MCF 10A (cell line): ENCODE results near the gene LPO. TPM values are rescaled to one million over a fixed set of nuclear protein-coding genes. Genes with fewer than 3 reads are reported as not detected.
A peak's percentile ranks its signal among the peaks of the same experiment; 100 is the strongest.

Experiments
- Bru-seq: library from RNA; stranded (reverse); fragments of 400-500 nt; gene quantifications from one replicate; lab custom pipeline; 2021; lab: Mats Ljungman, UMichigan
- BruChase-seq, 2 experiments: library from RNA; stranded (reverse); fragments of 400-500 nt; gene quantifications; one replicate each; lab custom pipeline; 2021; lab: Mats Ljungman, UMichigan
- BruUV-seq: library from RNA; stranded (reverse); fragments of 400-500 nt; replicated peaks from 2 replicates; lab custom pipeline; 2021; lab: Mats Ljungman, UMichigan
- CTCF ChIA-PET: fragments of 300-600 bp; sonication (Branson Sonifier 250); formaldehyde crosslinking; extraction: SDS; loops from one replicate; lab custom pipeline; 2021; ENCODE audit warnings: antibody characterized with exemption, inconsistent platforms; lab: Yijun Ruan, JAX
- POLR2A ChIA-PET: fragments of 300-600, 350-650 bp; sonication (Branson Sonifier 250); formaldehyde crosslinking; extraction: SDS; loops from one replicate; lab custom pipeline; 2020; ENCODE audit warnings: antibody characterized with exemption, inconsistent platforms; lab: Yijun Ruan, JAX
- DNase-seq: peaks from one replicate; pipeline ENCODE4 v3.0.0-alpha.2; 2018; ENCODE audit not compliant: unreplicated experiment
- H3K27ac Mint-ChIP-seq: one replicate; pipeline ENCODE4 v1.8.0; 2022; ENCODE audit warnings: mild to moderate bottlenecking, low read depth, mixed read lengths; ENCODE audit not compliant: unreplicated experiment
- H3K27me3 Mint-ChIP-seq: one replicate; pipeline ENCODE4 v1.8.0; 2022; ENCODE audit warnings: mixed read lengths; ENCODE audit not compliant: insufficient read depth, unreplicated experiment
- H3K36me3 Mint-ChIP-seq: one replicate; pipeline ENCODE4 v1.8.0; 2022; ENCODE audit warnings: mild to moderate bottlenecking, moderate library complexity, mixed read lengths; ENCODE audit not compliant: insufficient read depth, unreplicated experiment
- H3K4me1 Mint-ChIP-seq: one replicate; pipeline ENCODE4 v1.8.0; 2022; ENCODE audit warnings: mixed read lengths; ENCODE audit not compliant: insufficient read depth, unreplicated experiment
- H3K4me3 Mint-ChIP-seq: one replicate; pipeline ENCODE4 v1.8.0; 2022; ENCODE audit warnings: mild to moderate bottlenecking, moderate library complexity, mixed read lengths; ENCODE audit not compliant: unreplicated experiment
- H3K9me3 Mint-ChIP-seq: one replicate; pipeline ENCODE4 v1.8.0; 2022; ENCODE audit warnings: mixed read lengths; ENCODE audit not compliant: unreplicated experiment
- intact Hi-C: fragments of 100-400 bp; cut with micrococcal nuclease; formaldehyde crosslinking; loops from 2 replicates; pipeline ENCODE4 v1.14.1; 2022
- long read RNA-seq: library from polyadenylated mRNA; stranded (forward); transcript quantifications from one replicate; pipeline ENCODE4 v2.0.0, GENCODE V29; 2022
- total RNA-seq: library from RNA; stranded (reverse); gene quantifications from 2 replicates; pipeline ENCODE4 v1.2.3, GENCODE V29; 2022
- TF ChIP-seq, protein P1 (sequence below): fragments of 200-600 bp; IDR thresholded peaks from one replicate; pipeline ENCODE4 v1.8.0; 2022; ENCODE audit warnings: antibody characterized with exemption, mild to moderate bottlenecking; ENCODE audit not compliant: unreplicated experiment

LPO gene
- total RNA-seq (not detected in 2 replicates), Bru-seq, nascent RNA (percentile 10 among the genes with signal in this experiment), BruChase-seq, experiment 1, labeled RNA remaining after a 6-hour chase (percentile 7 among the genes with signal in this experiment), BruChase-seq, experiment 2, labeled RNA remaining after a 2-hour chase (percentile 12 among the genes with signal in this experiment)
- long read RNA-seq: 0 reads

DNA sequence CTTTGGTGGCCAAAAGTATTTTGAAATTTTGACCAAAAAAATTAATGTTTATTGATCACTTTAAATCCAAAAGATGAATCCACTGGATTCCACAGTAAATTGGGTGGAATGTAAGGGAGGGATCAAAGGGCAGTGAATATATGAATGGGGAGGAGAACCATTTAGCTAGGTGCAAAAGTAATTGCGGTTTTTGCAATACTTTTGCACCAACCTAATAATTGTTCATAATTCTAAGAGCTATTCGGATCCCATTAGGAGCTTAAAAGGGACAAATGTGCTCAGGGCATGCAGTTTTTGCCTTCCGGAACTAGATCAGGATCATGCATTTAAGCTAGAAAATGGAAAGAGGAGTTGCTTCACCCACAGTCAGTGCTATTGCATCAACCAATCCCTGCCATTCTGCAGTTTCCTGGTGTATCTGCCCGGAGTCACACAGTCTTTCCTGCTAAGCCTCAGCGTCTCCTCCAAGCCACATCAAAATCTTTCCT lies at the start of gene LPO:
LPO (plus strand) TSS at position 438 of the 488 bp plus-strand sequence. CDS start 4,396 bp downstream, outside the sequence.
- intact Hi-C loops: no loop called here
- H3K27me3 Mint-ChIP-seq: peaks cover 95% of the 10 kb centered on the region
- DNase-seq: peak; percentile 14
- H3K9me3 Mint-ChIP-seq: no peaks in the 10 kb centered on the region
- ChIA-PET POLR2A (interaction anchor here (0.8 kb wide), 1 partner anchor 21 kb away, joined by 3 read pairs; no protein-coding TSS in a partner anchor), CTCF (interaction anchor here (1.0 to 2.0 kb wide), 2 partner anchors 9 to 12 kb away, joined by 3 to 7 read pairs; no protein-coding TSS in a partner anchor)
- H3K4me3 Mint-ChIP-seq: no peak within 1 kb of the TSS
- no TSS peak for BruUV-seq
- no peaks in the 10 kb centered on the region for H3K4me1 Mint-ChIP-seq
- no peak within 1 kb of the TSS for H3K27ac Mint-ChIP-seq
- H3K36me3 Mint-ChIP-seq: no peaks in the 10 kb centered on the region
- TF ChIP-seq, protein P1, sequence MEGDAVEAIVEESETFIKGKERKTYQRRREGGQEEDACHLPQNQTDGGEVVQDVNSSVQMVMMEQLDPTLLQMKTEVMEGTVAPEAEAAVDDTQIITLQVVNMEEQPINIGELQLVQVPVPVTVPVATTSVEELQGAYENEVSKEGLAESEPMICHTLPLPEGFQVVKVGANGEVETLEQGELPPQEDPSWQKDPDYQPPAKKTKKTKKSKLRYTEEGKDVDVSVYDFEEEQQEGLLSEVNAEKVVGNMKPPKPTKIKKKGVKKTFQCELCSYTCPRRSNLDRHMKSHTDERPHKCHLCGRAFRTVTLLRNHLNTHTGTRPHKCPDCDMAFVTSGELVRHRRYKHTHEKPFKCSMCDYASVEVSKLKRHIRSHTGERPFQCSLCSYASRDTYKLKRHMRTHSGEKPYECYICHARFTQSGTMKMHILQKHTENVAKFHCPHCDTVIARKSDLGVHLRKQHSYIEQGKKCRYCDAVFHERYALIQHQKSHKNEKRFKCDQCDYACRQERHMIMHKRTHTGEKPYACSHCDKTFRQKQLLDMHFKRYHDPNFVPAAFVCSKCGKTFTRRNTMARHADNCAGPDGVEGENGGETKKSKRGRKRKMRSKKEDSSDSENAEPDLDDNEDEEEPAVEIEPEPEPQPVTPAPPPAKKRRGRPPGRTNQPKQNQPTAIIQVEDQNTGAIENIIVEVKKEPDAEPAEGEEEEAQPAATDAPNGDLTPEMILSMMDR: no peak

DNA sequence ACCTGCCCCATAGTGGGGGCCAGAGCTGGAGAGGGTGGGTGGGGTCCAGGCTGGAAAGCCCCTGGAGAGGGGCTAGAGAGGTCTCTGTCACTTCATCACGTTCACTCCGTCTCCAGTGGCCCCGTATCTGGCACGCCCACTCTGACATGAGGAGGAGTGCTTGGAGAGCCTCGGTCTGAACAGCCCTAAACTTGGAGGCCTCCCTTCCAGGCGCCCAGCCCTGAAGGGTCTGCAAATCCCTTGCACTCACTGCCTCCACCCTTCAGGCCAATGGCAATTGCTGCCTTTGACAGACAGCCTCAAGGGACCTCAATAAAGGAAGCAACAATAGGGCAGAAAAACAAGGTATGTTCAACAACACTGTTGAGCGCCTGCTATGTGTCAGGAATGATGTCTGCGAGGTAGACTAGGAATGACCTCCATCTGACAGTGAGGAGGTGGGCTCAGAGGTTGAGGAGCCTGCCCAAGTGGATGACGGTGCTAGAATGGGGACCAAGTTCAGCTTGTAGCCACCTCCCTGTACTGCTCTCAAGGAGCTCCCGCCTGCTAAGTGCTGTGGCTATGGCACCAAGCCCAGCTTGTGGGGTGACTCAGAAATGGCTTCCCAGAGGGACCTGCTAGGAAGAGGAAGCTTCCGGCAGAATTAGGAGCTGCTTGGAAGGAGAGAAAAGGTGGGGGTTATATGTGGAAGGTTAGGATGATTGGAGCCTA lies 48.8 kb upstream of the LPO start:
- H3K27ac Mint-ChIP-seq: no peak overlapping the region
- no peak overlapping the region for H3K4me3 Mint-ChIP-seq
- intact Hi-C loops: no loop called here
- peak; percentile 87 for DNase-seq
- peaks cover 16% of the 10 kb centered on the region for H3K27me3 Mint-ChIP-seq
- H3K36me3 Mint-ChIP-seq: no peaks in the 10 kb centered on the region
- TF ChIP-seq, protein P1: no peak
- no peaks in the 10 kb centered on the region for H3K9me3 Mint-ChIP-seq
- ChIA-PET CTCF (interaction anchor here (0.5 to 1.1 kb wide), 3 partner anchors 13 to 374 kb away, joined by 3 read pairs; no protein-coding TSS in a partner anchor), POLR2A (interaction anchor here (0.7 to 1.1 kb wide), 3 partner anchors 29 to 182 kb away, joined by 3 to 4 read pairs (median 3); partner anchors contain the start of genes MKS1 and SRSF1)
- no TSS peak for BruUV-seq
- peaks cover 12% of the 10 kb centered on the region for H3K4me1 Mint-ChIP-seq

DNA sequence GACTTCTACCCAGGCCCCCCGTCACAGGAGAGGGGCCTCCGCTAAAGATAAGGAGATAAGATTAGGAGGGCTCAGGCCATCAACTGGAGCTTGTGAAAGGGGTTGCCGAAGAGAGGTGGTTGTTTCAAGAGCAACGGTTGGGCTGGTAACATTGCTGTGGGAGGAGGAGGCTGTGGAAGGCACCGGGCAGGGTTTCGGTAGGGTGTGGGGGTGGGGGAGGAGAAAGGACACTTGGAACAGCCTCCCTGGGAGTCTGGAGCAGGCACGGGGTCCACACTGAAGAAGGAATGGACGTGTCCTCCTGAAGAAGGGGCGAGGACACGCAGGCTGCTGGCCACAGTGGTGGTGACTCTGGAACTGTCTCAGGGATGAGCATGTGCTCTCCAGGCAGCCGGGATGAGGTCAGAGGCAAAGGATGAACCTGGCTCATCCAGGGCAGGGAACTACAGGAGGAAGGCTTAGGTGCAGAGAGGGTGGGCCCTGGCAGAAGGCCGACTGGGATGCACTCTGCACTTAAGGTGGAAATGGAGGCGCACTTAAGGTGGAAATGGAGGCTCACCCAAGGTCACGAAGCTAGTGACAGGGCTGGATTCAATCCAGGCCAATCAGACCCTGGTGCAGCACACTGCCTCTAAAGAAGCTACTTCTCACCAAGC lies 47.0 kb upstream of the LPO start:
- Mint-ChIP-seq H3K27ac (no peak overlapping the region), H3K4me3 (no peak overlapping the region), H3K27me3 (peaks cover 31% of the 10 kb centered on the region), H3K4me1 (peaks cover 14% of the 10 kb centered on the region), H3K9me3 (no peaks in the 10 kb centered on the region), H3K36me3 (no peaks in the 10 kb centered on the region)
- BruUV-seq: no TSS peak
- DNase-seq: peak; percentile 10
- intact Hi-C loops: no loop called here
- TF ChIP-seq, protein P1: no peak
- CTCF ChIA-PET: interaction anchor here (0.6 to 1.2 kb wide), 4 partner anchors 11 to 212 kb away, joined by 3 to 4 read pairs (median 3); no protein-coding TSS in a partner anchor
- POLR2A ChIA-PET: no interaction called here
